ENCODE results near the gene ZSWIM5.

ZSWIM5 gene

GRCh38 chr1:45216861-45217260 lies 10.5 kb upstream of the ZSWIM5 start:
- TF ChIP-seq CTCF (conservative IDR thresholded peaks at IDR 0.05; ENCODE audit: control insufficient read depth, insufficient read depth, low read depth, low read length): no peak
- H3K4me3 ChIP-seq (ENCODE audit: control insufficient read depth, low read depth, low read length): no peak overlapping the region
- DNase-seq (ENCODE audit: low read depth): no peak

GRCh38 chr1:45216200-45216541 lies 9.8 kb upstream of the ZSWIM5 start:
- TF ChIP-seq CTCF (conservative IDR thresholded peaks at IDR 0.05; ENCODE audit: control insufficient read depth, insufficient read depth, low read depth, low read length): no peak
- H3K4me3 ChIP-seq (ENCODE audit: control insufficient read depth, low read depth, low read length): no peak overlapping the region
- DNase-seq (ENCODE audit: low read depth): no peak

- H3K4me3 ChIP-seq (ENCODE audit: control insufficient read depth, low read depth, low read length): no peak overlapping the region
- DNase-seq (ENCODE audit: low read depth): no peak
- TF ChIP-seq CTCF (conservative IDR thresholded peaks at IDR 0.05; ENCODE audit: control insufficient read depth, insufficient read depth, low read depth, low read length): no peak
These were observed 9.2 kb upstream of the ZSWIM5 start for GRCh38 chr1:45215485-45216199.

DNA sequence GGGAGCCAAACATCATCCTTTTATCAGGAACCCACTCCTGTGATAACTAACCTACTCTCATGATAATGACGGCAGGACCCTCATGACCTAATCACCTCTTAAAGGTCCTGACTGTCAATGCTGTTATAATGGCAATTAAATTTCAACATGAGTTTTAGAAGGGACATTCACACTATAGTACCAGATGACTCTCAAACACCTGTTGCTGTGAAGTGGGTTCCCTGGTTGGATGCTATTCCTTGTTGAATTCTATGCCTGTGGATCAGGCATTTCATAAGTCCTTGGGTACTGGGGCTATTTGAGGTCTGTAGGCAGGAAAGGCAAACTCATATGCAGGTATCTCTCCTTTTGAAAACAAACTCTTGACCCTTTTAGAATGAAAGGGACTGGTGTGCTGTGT lies 7.5 kb upstream of the ZSWIM5 start:
- no peak for DNase-seq (ENCODE audit: low read depth)
- no peak for TF ChIP-seq CTCF (conservative IDR thresholded peaks at IDR 0.05; ENCODE audit: control insufficient read depth, insufficient read depth, low read depth, low read length)

DNA sequence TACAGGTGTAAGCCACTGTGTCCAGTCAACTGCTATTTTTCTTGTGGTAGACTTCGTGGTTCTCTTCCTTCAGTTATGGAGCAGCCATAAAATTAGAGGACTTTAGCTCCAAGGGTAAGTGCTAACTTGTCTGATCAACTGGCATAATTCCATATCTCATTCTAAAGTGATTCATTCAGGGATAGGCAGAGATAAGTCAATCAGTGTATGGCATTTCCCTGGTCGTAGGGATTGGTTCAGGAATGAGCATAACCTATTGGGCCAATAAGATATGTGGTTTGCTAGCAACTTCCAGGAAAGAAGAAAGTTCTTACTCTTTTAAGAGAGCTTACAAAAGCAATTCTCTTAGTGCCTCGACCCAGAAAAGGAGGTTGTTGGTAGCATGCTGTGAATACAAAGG lies 4.7 kb upstream of the ZSWIM5 start:
- DNase-seq (ENCODE audit: low read depth): no peak
- H3K4me3 ChIP-seq (ENCODE audit: control insufficient read depth, low read depth, low read length): no peak overlapping the region
- no peak for TF ChIP-seq CTCF (conservative IDR thresholded peaks at IDR 0.05; ENCODE audit: control insufficient read depth, insufficient read depth, low read depth, low read length)

More for the DNA sequence above, 7.5 kb upstream of the ZSWIM5 start:
- no peak overlapping the region for H3K4me3 ChIP-seq (ENCODE audit: control insufficient read depth, low read depth, low read length)

DNA sequence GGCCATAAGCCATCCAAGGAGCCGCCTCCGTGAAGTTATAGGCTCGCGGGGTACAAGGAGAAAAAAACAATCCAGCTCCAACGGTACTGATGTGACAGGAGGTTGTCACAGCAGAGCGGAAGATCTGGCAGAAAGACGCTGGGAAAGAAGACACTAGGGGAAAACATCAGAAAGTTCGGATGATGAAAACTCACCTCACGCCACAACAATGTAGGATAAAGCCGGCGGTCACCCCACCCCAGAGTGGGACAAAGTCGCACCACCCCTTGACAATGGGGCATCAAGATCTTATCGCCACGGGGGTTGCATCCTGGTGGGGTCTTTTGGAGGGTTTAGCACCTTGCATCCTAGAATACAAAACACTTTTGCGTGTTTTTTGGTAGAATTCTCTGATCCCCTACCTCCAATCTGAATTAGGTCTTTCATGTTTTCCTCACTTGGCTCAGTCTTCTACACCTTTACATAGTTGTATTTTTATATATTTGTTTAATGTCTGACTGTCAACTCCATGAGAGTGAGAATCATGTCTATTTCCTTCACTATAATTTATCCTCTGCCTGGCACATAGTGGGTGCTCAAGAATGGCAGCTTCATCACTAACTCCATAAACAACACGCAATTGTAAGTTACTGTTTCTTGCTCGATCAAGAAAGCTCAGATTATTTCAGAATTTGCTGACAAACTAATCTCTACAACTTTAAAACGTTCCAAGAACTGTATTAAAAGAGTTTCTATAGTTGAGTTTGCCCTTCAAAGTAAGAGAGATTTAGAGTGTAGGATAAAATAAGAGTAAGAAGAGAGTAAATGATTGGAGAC lies 611 bp upstream of the ZSWIM5 start:
- DNase-seq (ENCODE audit: low read depth): no peak
- H3K4me3 ChIP-seq (ENCODE audit: control insufficient read depth, low read depth, low read length): peak overlapping the region; percentile 48
- TF ChIP-seq CTCF (conservative IDR thresholded peaks at IDR 0.05; ENCODE audit: control insufficient read depth, insufficient read depth, low read depth, low read length): no peak

All from fibroblast of mammary gland (primary cell).